Suprapubic skin (tissue), 4 donors: Measurements from ENCODE around the gene TUBG2. TPM values are rescaled to one million over a fixed set of nuclear protein-coding genes. Genes with fewer than 3 reads are reported as not detected.
"Not testable (repeated sequence)": the region's sequence is repeated elsewhere in the genome, so short reads cannot be mapped to it uniquely, and the experiment has no call there.

Experiments
- DNase-seq, 2 donors: peaks; one replicate each; pipeline ENCODE4 v3.0.0-alpha.2; 2019; ENCODE audit warnings: low spot score in 2 of 2
- H3K27ac ChIP-seq: fragments of 200-600 bp; sonication (generic); one replicate; pipeline ENCODE4 v1.5.1; 2019
- H3K27me3 ChIP-seq: fragments of 200-600 bp; sonication (generic); one replicate; pipeline ENCODE4 v1.5.1; 2019
- H3K36me3 ChIP-seq: fragments of 200-600 bp; sonication (generic); one replicate; pipeline ENCODE4 v1.5.1; 2019
- H3K4me1 ChIP-seq: fragments of 200-600 bp; sonication (generic); one replicate; pipeline ENCODE4 v1.5.1; 2019
- H3K4me3 ChIP-seq: fragments of 200-600 bp; sonication (generic); one replicate; pipeline ENCODE4 v1.5.1; 2019; ENCODE audit warnings: mild to moderate bottlenecking
- H3K9me3 ChIP-seq: fragments of 200-600 bp; sonication (generic); one replicate; pipeline ENCODE4 v1.5.1; 2019
- EP300 ChIP-seq: sonication (generic); formaldehyde crosslinking; IDR thresholded peaks from one replicate; pipeline ENCODE4 v1.6.1; 2017; ENCODE audit warnings: antibody characterized with exemption
- POLR2A ChIP-seq, 2 donors: fragments of 450-650 bp; IDR thresholded peaks; one replicate each; pipeline ENCODE4 v1.6.1; 2017; ENCODE audit warnings: antibody characterized with exemption in 2 of 2, mild to moderate bottlenecking in 2 of 2, moderate library complexity in 2 of 2
- POLR2AphosphoS5 ChIP-seq, 3 donors: sonication (generic); formaldehyde crosslinking; IDR thresholded peaks; one replicate each; pipeline ENCODE4 v1.6.1; 2017; ENCODE audit warnings: antibody characterized with exemption in 3 of 3
- WGBS: methylation state at CpG from one replicate; pipeline ENCODE4 v1.1.5; 2018; 5-methylcytosine and 5-hydroxymethylcytosine counted together
- total RNA-seq, 4 donors: library from RNA; depleted of rRNA; stranded (reverse); fragments of >200 nt; gene quantifications; one replicate each; pipeline ENCODE4 v1.1.0, GENCODE V29; 2016
- TF ChIP-seq, protein P1 (sequence below), 2 donors: fragments of 200-600 bp in 1 of 2; fragments of 450-650 bp in 1 of 2; sonication (generic) in 1 of 2; IDR thresholded peaks; one replicate each; pipeline ENCODE4 v1.5.1; 2016 to 2019; ENCODE audit warnings: antibody characterized with exemption in 2 of 2, mild to moderate bottlenecking in 1 of 2, moderate library complexity in 1 of 2

The TUBG2 gene
- total RNA-seq, 4 donors from 2014 or later = 10.9 to 32.3 (median 12.7) TPM

DNA sequence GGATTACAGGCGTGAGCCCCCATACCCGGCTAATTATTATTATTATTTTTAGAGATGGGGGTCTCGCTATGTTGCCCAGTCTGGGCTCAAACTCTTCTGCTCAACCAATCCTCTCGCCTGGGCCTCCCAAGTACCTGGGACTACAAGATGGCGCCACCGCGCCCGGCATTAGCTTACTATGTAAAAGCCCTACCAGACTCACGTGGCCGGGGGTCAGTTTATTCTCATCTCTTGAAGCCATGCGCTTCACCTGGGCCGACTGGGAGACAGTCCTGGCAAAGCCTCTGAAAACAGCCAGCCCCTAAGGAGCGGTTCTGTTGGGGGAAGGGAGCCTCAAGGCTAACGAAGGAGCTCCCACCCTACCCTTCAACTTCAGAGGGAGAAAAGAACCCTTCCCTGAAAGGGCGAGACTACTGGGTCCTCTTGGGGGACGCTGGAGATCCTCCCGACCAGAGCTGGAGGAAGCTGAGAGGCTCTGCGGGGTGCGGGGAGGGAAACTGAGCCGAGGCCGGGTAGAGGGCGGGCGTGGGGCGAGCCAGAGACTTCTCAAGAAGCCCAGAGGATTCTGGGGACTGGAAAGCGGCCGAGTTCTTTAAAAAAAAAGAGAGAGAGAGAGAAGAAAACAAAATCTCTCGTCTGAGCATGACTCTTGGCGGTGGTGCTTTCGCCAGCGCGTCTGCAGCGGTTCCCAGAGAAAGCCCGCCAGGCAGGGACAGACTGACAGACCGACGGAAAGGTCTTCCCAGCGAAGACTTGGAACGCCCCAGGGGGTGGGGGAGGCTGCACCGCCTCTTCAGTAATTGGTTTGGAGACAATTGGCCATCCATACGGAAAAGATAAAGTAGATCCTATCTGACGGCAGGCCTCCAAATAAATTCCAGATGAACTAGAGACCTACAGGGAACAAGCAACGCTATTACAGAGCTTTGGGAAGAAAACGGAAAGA, 5.6 kb upstream of the TUBG2 start:
- Histone ChIP-seq H3K4me3 (peak overlapping the region; percentile 41), H3K27ac (peak overlapping the region; percentile 64), H3K36me3 (no peaks in the 10 kb centered on the region), H3K4me1 (peaks cover 18% of the 10 kb centered on the region), H3K27me3 (no peaks in the 10 kb centered on the region), H3K9me3 (no peaks in the 10 kb centered on the region)
- peak in 1 of 2 donors; percentile 77 for DNase-seq
- TF ChIP-seq POLR2AphosphoS5 (IDR thresholded peaks at IDR 0.05) (no peak), EP300 (no peak), POLR2A (IDR thresholded peaks at IDR 0.05) (no peak)
- TF ChIP-seq, protein P1, sequence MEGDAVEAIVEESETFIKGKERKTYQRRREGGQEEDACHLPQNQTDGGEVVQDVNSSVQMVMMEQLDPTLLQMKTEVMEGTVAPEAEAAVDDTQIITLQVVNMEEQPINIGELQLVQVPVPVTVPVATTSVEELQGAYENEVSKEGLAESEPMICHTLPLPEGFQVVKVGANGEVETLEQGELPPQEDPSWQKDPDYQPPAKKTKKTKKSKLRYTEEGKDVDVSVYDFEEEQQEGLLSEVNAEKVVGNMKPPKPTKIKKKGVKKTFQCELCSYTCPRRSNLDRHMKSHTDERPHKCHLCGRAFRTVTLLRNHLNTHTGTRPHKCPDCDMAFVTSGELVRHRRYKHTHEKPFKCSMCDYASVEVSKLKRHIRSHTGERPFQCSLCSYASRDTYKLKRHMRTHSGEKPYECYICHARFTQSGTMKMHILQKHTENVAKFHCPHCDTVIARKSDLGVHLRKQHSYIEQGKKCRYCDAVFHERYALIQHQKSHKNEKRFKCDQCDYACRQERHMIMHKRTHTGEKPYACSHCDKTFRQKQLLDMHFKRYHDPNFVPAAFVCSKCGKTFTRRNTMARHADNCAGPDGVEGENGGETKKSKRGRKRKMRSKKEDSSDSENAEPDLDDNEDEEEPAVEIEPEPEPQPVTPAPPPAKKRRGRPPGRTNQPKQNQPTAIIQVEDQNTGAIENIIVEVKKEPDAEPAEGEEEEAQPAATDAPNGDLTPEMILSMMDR (IDR thresholded peaks at IDR 0.05) = no peak
- 15% methylated on average over 32 of the region's 42 CpGs for WGBS

DNA sequence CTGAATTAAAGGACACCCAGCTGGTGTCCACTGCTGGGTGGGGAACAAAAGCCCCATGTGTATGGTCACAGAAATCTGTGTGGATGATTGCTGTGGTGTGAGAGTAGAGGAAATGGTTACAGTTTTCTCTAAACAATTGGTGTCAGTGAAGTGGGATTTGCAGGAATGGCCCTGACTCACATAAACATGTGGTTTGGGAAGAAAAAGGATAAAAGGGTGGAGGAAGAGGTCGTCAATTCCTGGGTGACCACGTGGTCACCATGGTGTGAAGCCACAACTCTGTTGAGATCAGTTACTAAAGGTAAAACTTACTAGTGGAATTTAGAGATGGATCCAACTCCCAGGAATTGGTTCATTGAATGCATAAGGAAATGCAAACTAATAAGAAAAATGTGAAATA, 3.6 kb upstream of the TUBG2 start:
- no peak overlapping the region for H3K27ac ChIP-seq
- 84% methylated on average over 2 of the region's 2 CpGs for WGBS

DNA sequence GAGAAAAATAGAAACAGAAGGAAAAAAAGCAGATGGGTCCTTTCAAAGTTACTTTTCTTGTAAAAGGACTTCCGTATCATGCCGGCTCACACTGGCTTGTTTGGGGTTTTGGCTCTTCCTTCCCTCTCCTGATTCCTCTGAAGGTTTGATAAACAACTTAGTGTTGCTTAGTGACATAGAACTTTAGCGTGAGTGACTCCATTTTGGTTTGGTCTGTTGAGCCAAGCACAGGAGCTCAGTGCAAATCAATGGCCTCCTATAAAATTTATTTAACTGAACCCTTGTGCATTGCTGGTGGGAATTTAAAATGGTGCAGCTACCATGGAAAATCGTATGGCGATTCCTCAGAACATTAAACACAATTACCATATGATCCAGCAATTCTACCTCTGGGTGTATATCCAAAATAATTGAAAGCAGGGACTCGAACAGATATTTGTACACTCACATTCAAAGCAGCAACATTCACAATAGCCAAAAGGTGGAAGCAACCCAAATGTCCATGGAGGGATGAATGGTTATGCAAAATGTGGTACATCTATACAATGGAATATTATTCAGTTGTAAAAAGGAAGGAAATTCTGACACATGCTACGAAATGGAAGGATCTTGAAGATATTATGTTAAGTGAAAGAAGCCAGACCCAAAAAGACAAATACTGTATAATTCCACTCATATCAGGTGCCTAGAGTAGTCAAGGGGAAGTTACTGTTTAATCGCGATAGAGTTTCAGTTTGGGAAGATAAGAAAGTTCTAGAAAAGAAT, 1.1 kb upstream of the TUBG2 start:
- Histone ChIP-seq H3K36me3 (peaks cover 3% of the 10 kb centered on the region), H3K9me3 (no peaks in the 10 kb centered on the region), H3K4me3 (no peak overlapping the region), H3K4me1 (peaks cover 42% of the 10 kb centered on the region), H3K27ac (no peak overlapping the region), H3K27me3 (no peaks in the 10 kb centered on the region)
- DNase-seq = no peak
- WGBS = 90% methylated on average over 9 of the region's 9 CpGs
- TF ChIP-seq POLR2AphosphoS5 (IDR thresholded peaks at IDR 0.05) (no peak), POLR2A (IDR thresholded peaks at IDR 0.05) (no peak), EP300 (no peak)
- TF ChIP-seq, protein P1 (IDR thresholded peaks at IDR 0.05) = no peak

More for the DNA sequence above, 3.6 kb upstream of the TUBG2 start:
- DNase-seq = no peak
- TF ChIP-seq POLR2A (IDR thresholded peaks at IDR 0.05) (no peak), EP300 (no peak), POLR2AphosphoS5 (IDR thresholded peaks at IDR 0.05) (no peak)
- TF ChIP-seq, protein P1 (IDR thresholded peaks at IDR 0.05) = no peak
- H3K36me3 ChIP-seq = no peaks in the 10 kb centered on the region
- H3K9me3 ChIP-seq = no peaks in the 10 kb centered on the region
- H3K4me1 ChIP-seq = peaks cover 31% of the 10 kb centered on the region
- H3K27me3 ChIP-seq = no peaks in the 10 kb centered on the region
- H3K4me3 ChIP-seq = no peak overlapping the region

DNA sequence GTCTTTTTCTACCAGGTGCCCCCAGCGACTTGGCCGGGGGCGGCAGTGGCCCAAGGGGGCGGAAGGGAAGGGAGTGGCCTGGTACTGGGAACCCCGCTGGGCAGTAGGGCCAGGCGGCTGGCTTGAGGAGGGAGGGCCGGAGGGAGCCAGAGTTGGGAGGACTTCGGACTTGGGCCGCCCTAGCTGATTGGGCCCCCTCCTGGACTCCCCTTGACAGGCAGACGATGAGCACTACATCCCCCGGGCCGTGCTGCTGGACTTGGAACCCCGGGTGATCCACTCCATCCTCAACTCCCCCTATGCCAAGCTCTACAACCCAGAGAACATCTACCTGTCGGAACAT, 819 bp downstream of the TUBG2 start:
- H3K27me3 ChIP-seq, H3K9me3 ChIP-seq, DNase-seq, H3K36me3 ChIP-seq: not testable (repeated sequence)
- Histone ChIP-seq H3K4me1 (peaks cover 24% of the 10 kb centered on the region), H3K4me3 (peak overlapping the region; percentile 55), H3K27ac (peak overlapping the region; percentile 59)
- 70% methylated on average over 1 of the region's 14 CpGs for WGBS

DNA sequence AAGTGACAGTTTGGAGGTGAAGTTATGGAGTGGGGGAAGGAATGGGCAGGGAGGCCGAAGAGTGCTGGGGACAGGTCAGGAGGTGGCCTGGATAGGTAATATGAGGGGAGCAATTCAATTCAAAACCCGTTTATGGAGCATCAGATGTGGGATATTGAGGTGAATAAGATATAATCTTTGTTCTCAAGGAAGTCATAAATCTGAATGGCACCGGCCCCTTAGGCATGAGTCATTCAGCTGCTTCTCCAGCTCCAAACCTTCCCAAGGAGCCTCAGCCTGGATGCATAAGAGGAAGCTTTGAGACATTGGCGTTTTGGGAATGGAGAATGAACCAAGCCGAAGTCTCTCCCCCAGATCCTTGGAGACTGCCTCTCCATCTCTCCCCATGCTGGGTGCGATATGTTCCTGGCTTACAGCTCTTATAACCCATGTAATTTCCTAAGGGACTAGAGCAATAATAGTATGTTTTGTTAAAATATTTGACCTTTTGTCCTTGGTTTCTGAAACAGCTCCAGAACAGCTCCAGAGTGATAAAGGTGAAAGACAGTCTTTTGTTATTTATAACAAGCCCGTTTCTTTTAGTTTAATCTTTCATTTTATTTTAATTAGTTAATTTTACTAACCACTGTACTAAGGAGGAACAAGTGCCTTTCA, 1.7 kb downstream of the TUBG2 start:
- Histone ChIP-seq H3K27me3 (no peaks in the 10 kb centered on the region), H3K4me3 (no peak overlapping the region), H3K27ac (peak overlapping the region; percentile 34), H3K36me3 (peaks cover 16% of the 10 kb centered on the region), H3K4me1 (peaks cover 24% of the 10 kb centered on the region), H3K9me3 (no peaks in the 10 kb centered on the region)
- TF ChIP-seq EP300 (no peak), POLR2AphosphoS5 (IDR thresholded peaks at IDR 0.05) (no peak)
- no peak for DNase-seq
- 36% methylated on average over 7 of the region's 7 CpGs for WGBS
